Nephron (organoid): ENCODE data around the gene CXCL6.

Source experiments
- H3K27ac Mint-ChIP-seq, 3 experiments: 2 replicates each; pipeline ENCODE4 v1.8.0; 2020; ENCODE audit warnings: mixed read lengths in 3 of 3, mild to moderate bottlenecking in 2 of 3, moderate library complexity in 1 of 3
- H3K27me3 Mint-ChIP-seq: 2 replicates; pipeline ENCODE4 v1.8.0; 2021; ENCODE audit warnings: low read depth, mild to moderate bottlenecking, moderate library complexity, mixed read lengths
- H3K36me3 Mint-ChIP-seq: 2 replicates; pipeline ENCODE4 v1.8.0; 2020; ENCODE audit warnings: low read depth, mixed read lengths
- H3K4me1 Mint-ChIP-seq: 2 replicates; pipeline ENCODE4 v1.8.0; 2020; ENCODE audit warnings: mixed read lengths
- H3K4me3 Mint-ChIP-seq, 3 experiments: 2 replicates each; pipeline ENCODE4 v1.8.0; 2020; ENCODE audit warnings: mild to moderate bottlenecking in 3 of 3, mixed read lengths in 3 of 3, moderate library complexity in 2 of 3
- H3K9me3 Mint-ChIP-seq: 2 replicates; pipeline ENCODE4 v1.8.0; 2020; ENCODE audit warnings: mixed read lengths
- CTCF ChIP-seq, 3 experiments: fragments of 200-600 bp; sonication (generic); IDR thresholded peaks; one replicate each; pipeline ENCODE4 v1.5.0; 2021; ENCODE audit warnings: antibody characterized with exemption in 3 of 3; ENCODE audit not compliant: unreplicated experiment in 3 of 3

The CXCL6 gene

GRCh38 chr4:73821325-73821724, 15.2 kb upstream of the CXCL6 start:
- Mint-ChIP-seq H3K27me3 (no peaks in the 10 kb centered on the region), H3K36me3 (no peaks in the 10 kb centered on the region), H3K9me3 (no peaks in the 10 kb centered on the region), H3K4me3 (no peak overlapping the region), H3K27ac (no peak overlapping the region), H3K4me1 (no peaks in the 10 kb centered on the region)
- no peak for TF ChIP-seq CTCF (IDR thresholded peaks at IDR 0.05; ENCODE audit: unreplicated experiment in 3 of 3)

GRCh38 chr4:73822389-73822788, 14.1 kb upstream of the CXCL6 start:
- no peak overlapping the region for H3K4me3 Mint-ChIP-seq
- H3K27ac Mint-ChIP-seq, result no peak overlapping the region
- H3K4me1 Mint-ChIP-seq, result no peaks in the 10 kb centered on the region
- H3K9me3 Mint-ChIP-seq, result peaks cover 4% of the 10 kb centered on the region
- H3K27me3 Mint-ChIP-seq, result no peaks in the 10 kb centered on the region
- H3K36me3 Mint-ChIP-seq, result no peaks in the 10 kb centered on the region
- TF ChIP-seq CTCF (IDR thresholded peaks at IDR 0.05; ENCODE audit: unreplicated experiment in 3 of 3), result no peak

GRCh38 chr4:73822812-73823504, 13.5 kb upstream of the CXCL6 start:
- Mint-ChIP-seq H3K4me1 (no peaks in the 10 kb centered on the region), H3K27ac (no peak overlapping the region), H3K9me3 (peaks cover 6% of the 10 kb centered on the region), H3K36me3 (no peaks in the 10 kb centered on the region), H3K27me3 (no peaks in the 10 kb centered on the region), H3K4me3 (no peak overlapping the region)
- TF ChIP-seq CTCF (IDR thresholded peaks at IDR 0.05; ENCODE audit: unreplicated experiment in 3 of 3), result no peak

GRCh38 chr4:73823760-73824159, 12.7 kb upstream of the CXCL6 start:
- Mint-ChIP-seq H3K4me3 (no peak overlapping the region), H3K27me3 (no peaks in the 10 kb centered on the region), H3K36me3 (no peaks in the 10 kb centered on the region), H3K9me3 (peaks cover 6% of the 10 kb centered on the region), H3K4me1 (no peaks in the 10 kb centered on the region), H3K27ac (no peak overlapping the region)
- no peak for TF ChIP-seq CTCF (IDR thresholded peaks at IDR 0.05; ENCODE audit: unreplicated experiment in 3 of 3)

GRCh38 chr4:73828956-73829355, 7.5 kb upstream of the CXCL6 start:
- Mint-ChIP-seq H3K36me3 (no peaks in the 10 kb centered on the region), H3K4me1 (no peaks in the 10 kb centered on the region), H3K9me3 (peaks cover 6% of the 10 kb centered on the region), H3K27me3 (no peaks in the 10 kb centered on the region), H3K27ac (no peak overlapping the region), H3K4me3 (no peak overlapping the region)
- TF ChIP-seq CTCF (IDR thresholded peaks at IDR 0.05; ENCODE audit: unreplicated experiment in 3 of 3), result no peak

- no peak overlapping the region for H3K4me3 Mint-ChIP-seq
- H3K36me3 Mint-ChIP-seq, result no peaks in the 10 kb centered on the region
- peaks cover 6% of the 10 kb centered on the region for H3K27me3 Mint-ChIP-seq
Measured at GRCh38 chr4:73831569-73831968, 4.9 kb upstream of the CXCL6 start.

More at GRCh38 chr4:73831569-73831968, 4.9 kb upstream of the CXCL6 start:
- no peak overlapping the region for H3K27ac Mint-ChIP-seq
- TF ChIP-seq CTCF (IDR thresholded peaks at IDR 0.05; ENCODE audit: unreplicated experiment in 3 of 3), result no peak
- H3K4me1 Mint-ChIP-seq, result no peaks in the 10 kb centered on the region
- H3K9me3 Mint-ChIP-seq, result peaks cover 9% of the 10 kb centered on the region
